Upper lobe of left lung (tissue), 4 donors: ENCODE results near the gene TGIF1.
"Not testable (repeated sequence)": the region's sequence is repeated elsewhere in the genome, so short reads cannot be mapped to it uniquely, and the experiment has no call there.

Experiments
- CTCF ChIP-seq, 6 experiments: fragments of 450-650 bp in 4 of 6; fragments of 200-600 bp in 2 of 6; sonication (generic) in 2 of 6; IDR thresholded peaks; one replicate each; pipeline ENCODE4 v1.5.1; 2016 to 2019; ENCODE audit warnings: antibody characterized with exemption in 6 of 6
- POLR2A ChIP-seq, 4 donors: fragments of 450-650 bp; IDR thresholded peaks; one replicate each; pipeline ENCODE4 v1.5.1; 2016 to 2017; ENCODE audit warnings: antibody characterized with exemption in 4 of 4, mild to moderate bottlenecking in 2 of 4

DNA sequence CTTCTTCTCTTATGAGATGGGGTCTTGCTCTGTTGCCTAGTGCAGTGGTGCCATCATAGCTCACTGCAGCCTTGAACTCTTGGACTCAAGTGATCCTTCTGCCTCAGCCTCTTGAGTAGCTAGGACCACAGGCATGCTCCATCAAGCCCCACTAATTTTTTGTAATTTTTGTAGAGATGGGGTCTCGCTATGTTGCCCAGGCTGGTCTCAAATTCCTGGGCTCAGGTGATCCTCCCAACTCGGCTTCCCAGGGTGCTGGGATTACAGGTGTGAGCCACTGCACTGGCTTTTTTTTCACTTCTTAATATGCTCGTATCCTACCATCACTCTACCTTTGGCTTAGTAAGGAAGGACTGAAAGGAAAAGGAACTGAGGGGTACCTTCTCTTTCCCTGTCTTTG lies 22.1 kb downstream of the TGIF1 start:
- TF ChIP-seq CTCF, POLR2A (IDR thresholded peaks at IDR 0.05): not testable (repeated sequence)
